ENCODE data around the gene FHAD1.

FHAD1 gene

GRCh38 chr1:15405106-15405850 lies 158.3 kb downstream of the FHAD1 start:
- H3K27ac ChIP-seq (ENCODE audit: low read depth, low read length) = no peak overlapping the region
- no peaks in the 10 kb centered on the region for H4K20me1 ChIP-seq (ENCODE audit: control insufficient read depth, insufficient read depth, low read depth, low read length)
- peaks cover 36% of the 10 kb centered on the region for H3K4me1 ChIP-seq (ENCODE audit: control insufficient read depth, low read length)
- peaks cover 8% of the 10 kb centered on the region for H3F3A ChIP-seq (ENCODE audit: control insufficient read depth, insufficient read depth)
- TF ChIP-seq CTCF (IDR thresholded peaks at IDR 0.05; ENCODE audit: low read depth, low read length, poor library complexity, severe bottlenecking) (no peak), EZH2phosphoT487 (IDR thresholded peaks at IDR 0.05; ENCODE audit: borderline replicate concordance, low read length) (no peak)
- H3K36me3 ChIP-seq (ENCODE audit: control insufficient read depth, low read length) = peaks cover 1% of the 10 kb centered on the region
- no peak overlapping the region for H3K4me2 ChIP-seq (ENCODE audit: low read length)
- H3K9me3 ChIP-seq (ENCODE audit: control insufficient read depth, insufficient read depth, low read length) = no peaks in the 10 kb centered on the region
- no peaks in the 10 kb centered on the region for H3K9me2 ChIP-seq (replicated peaks; ENCODE audit: control insufficient read depth, low read length)
- H3K4me3 ChIP-seq (ENCODE audit: low read length) = no peak overlapping the region
- peaks cover 5% of the 10 kb centered on the region for H3K79me2 ChIP-seq (ENCODE audit: control insufficient read depth, low read length)
- peaks cover 29% of the 10 kb centered on the region for H3K27me3 ChIP-seq (ENCODE audit: control insufficient read depth, low read length)

GRCh38 chr1:15406614-15407559 lies 159.9 kb downstream of the FHAD1 start:
- Histone ChIP-seq H3K9me3 (ENCODE audit: control insufficient read depth, insufficient read depth, low read length) (no peaks in the 10 kb centered on the region), H3F3A (ENCODE audit: control insufficient read depth, insufficient read depth) (peaks cover 8% of the 10 kb centered on the region), H3K9me2 (replicated peaks; ENCODE audit: control insufficient read depth, low read length) (no peaks in the 10 kb centered on the region), H3K4me2 (ENCODE audit: low read length) (no peak overlapping the region), H3K27ac (ENCODE audit: low read depth, low read length) (no peak overlapping the region), H4K20me1 (ENCODE audit: control insufficient read depth, insufficient read depth, low read depth, low read length) (peaks cover 7% of the 10 kb centered on the region; the same call in 1 of the 2 replicates), H3K36me3 (ENCODE audit: control insufficient read depth, low read length) (peaks cover 5% of the 10 kb centered on the region), H3K4me3 (ENCODE audit: low read length) (no peak overlapping the region), H3K79me2 (ENCODE audit: control insufficient read depth, low read length) (peaks cover 21% of the 10 kb centered on the region), H3K4me1 (ENCODE audit: control insufficient read depth, low read length) (peaks cover 31% of the 10 kb centered on the region), H3K27me3 (ENCODE audit: control insufficient read depth, low read length) (peaks cover 29% of the 10 kb centered on the region)
- TF ChIP-seq CTCF (IDR thresholded peaks at IDR 0.05; ENCODE audit: low read depth, low read length, poor library complexity, severe bottlenecking) = no peak
- no peak for TF ChIP-seq EZH2phosphoT487 (IDR thresholded peaks at IDR 0.05; ENCODE audit: borderline replicate concordance, low read length)

- Histone ChIP-seq H3K9me2 (replicated peaks; ENCODE audit: control insufficient read depth, low read length) (no peaks in the 10 kb centered on the region), H3K79me2 (ENCODE audit: control insufficient read depth, low read length) (peaks cover 28% of the 10 kb centered on the region), H3K27me3 (ENCODE audit: control insufficient read depth, low read length) (peaks cover 29% of the 10 kb centered on the region), H3K27ac (ENCODE audit: low read depth, low read length) (no peak overlapping the region), H3K4me2 (ENCODE audit: low read length) (no peak overlapping the region), H4K20me1 (ENCODE audit: control insufficient read depth, insufficient read depth, low read depth, low read length) (peaks cover 14% of the 10 kb centered on the region; the same call in 1 of the 2 replicates), H3F3A (ENCODE audit: control insufficient read depth, insufficient read depth) (peaks cover 8% of the 10 kb centered on the region), H3K4me3 (ENCODE audit: low read length) (no peak overlapping the region), H3K36me3 (ENCODE audit: control insufficient read depth, low read length) (peaks cover 8% of the 10 kb centered on the region), H3K4me1 (ENCODE audit: control insufficient read depth, low read length) (peaks cover 28% of the 10 kb centered on the region), H3K9me3 (ENCODE audit: control insufficient read depth, insufficient read depth, low read length) (no peaks in the 10 kb centered on the region)
- TF ChIP-seq EZH2phosphoT487 (IDR thresholded peaks at IDR 0.05; ENCODE audit: borderline replicate concordance, low read length) = no peak
- TF ChIP-seq CTCF (IDR thresholded peaks at IDR 0.05; ENCODE audit: low read depth, low read length, poor library complexity, severe bottlenecking) = no peak
These were observed 160.6 kb downstream of the FHAD1 start for GRCh38 chr1:15407580-15407979.
